SW480 (cell line): ENCODE data around the gene ALKBH3.

Experiments
- DNase-seq: peaks from one replicate; pipeline ENCODE4 v3.0.0-alpha.2; 2016; ENCODE audit warnings: low spot score

Gene ALKBH3

DNA sequence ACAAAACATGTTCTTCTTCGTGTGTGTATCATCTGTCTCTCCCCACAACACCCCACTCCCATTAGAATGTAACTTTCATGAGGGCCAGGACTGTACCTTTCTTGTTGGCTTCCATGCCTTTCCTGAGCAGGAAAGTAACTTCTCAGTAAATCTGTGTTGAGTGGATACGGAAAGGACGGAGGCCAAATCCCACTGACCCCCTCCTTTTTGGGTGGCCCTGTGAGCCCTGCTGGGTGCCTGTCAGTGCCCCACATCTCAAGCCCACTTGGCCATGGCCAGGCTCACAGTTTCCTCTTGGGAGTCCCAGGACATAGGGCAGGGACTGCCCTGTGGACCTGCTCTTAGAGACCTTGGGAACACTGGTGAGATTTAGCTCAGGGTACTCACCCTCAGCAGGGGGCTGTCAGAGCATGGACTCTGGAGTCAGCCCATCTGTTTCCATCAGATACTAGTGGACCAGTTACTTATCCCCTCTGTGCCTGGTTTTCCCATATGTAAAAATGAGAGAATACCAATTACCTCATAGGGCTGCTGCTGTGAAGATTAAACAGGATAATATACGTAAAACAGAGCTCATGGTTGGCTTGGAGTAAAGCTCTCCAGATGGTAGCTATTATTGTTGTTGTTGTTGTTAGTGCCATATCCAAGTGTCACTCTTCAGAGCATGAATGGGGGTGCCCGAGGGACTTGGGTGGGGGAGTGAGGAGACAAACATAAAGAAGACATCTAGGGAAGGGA, 60.8 kb downstream of the ALKBH3 start:
- no peak for DNase-seq

DNA sequence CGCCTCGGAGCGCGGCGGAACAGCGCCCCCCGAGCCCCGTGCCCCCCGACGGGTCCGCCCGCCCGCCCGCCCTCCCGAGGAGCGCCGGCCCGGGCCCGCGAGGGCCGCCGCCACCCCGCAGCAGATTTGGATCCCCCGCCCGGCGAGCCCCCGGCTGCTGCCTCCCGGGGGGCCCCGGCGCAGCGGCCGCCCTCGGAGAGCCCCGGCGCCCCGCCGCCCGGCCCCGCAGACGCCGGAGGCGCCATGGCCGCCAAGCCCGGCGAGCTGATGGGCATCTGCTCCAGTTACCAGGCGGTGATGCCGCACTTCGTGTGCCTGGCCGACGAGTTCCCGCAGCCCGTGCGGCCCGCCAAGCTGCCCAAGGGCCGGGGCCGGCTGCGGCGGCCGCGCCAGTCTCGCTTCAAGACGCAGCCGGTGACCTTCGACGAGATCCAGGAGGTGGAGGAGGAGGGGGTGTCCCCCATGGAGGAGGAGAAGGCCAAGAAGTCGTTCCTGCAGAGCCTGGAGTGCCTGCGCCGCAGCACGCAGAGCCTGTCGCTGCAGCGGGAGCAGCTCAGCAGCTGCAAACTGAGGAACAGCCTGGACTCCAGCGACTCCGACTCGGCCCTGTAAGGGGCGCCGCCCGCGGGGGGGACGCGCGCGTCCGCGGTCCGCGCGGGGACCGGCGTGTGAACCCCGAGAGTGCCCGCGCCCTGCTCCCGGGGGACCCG, 62.2 kb downstream of the ALKBH3 start:
- DNase-seq, result peak; percentile 48

GRCh38 chr11:43943372-43943930, 62.8 kb downstream of the ALKBH3 start:
- peak; percentile 30 for DNase-seq

DNA sequence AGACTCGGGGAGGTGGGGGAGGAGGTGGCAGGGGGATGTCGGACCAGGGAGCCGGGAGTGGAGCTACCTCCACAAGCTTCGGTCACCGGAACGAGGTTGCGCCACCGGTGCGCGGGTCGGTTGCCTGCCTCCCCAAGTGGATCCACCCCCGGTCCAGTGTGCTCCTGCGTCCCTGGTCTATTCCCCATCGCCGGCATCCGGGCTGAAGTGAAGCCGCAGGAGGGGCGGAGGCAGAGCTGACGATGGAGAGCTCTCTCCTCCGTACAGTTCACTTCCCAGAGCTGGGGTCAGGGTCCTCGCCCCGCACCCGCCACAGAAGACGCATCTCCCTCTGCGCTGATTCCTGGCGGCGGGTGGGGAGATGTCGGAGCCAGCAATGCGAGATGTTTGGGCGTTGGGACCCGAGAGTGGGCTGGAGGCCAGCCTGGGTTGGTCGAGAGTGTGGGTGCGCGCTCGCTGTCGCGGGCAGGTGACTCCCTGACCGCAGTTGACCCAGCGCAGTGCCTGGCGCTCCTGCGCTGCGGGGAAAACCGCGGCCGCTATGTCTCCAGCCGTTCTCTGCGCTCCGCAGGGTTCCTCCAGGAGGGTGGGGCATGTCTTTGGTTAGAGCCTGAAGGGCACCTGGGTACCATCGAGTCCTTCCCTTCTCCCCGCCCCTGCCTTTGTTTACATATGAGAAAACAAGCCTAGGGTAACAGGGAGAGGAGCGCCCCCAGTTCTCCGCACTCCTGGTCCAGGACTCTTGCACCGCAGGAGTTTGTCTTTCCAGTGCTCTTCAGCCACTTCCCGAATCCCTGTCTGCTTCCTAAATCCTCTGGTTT, 63.5 kb downstream of the ALKBH3 start:
- peak; percentile 21 for DNase-seq

DNA sequence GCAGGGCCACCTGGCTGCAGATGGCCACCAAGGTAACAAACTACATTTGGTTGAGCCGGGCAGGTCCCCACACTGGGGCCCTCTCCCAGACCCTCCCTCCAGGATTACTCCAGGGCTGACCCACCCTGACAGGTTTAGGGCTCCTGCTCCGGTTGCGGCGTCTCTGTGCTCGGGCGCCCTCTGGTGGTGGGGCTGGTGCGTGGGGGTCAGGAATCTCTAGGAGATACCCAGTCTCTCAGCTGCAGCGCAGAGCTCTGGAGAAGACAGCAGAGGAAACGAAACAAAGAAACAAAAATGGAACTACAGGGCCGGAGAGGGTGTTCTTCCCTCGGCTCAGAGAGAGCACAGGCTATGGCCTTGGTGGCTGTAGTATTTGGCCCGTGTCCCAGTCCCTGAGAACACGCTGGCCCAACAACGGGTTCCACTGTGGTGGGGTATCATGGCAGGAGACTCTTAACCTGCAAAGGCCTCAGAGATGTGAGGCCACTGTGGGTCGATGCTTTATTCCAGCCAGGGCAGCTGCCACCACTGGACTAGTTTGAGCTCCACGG, 64.2 kb downstream of the ALKBH3 start:
- peak; percentile 55 for DNase-seq

DNA sequence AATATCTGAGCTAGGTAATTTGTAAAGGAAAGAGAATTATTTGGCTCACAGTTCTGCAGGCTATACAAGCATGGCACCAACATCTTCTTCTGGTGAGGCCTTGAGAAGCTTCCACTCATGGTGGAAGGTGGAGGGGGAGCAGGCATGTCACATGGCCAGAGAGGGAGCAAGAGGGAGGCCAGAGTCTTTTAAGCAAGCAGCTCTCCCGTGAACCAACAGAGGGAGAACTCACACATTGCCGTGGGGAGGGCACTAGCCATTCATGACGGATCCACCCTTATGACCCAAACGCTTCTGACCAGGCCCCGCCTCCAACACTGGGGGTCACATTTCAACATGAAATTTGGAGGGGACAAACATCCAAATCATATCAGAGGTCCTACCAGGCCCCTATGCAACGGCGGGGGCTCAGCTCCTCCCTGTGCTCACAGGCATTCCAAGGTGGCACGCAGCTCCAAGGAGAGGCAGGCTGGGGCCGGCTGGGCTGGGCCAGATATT, 66.4 kb downstream of the ALKBH3 start:
- DNase-seq, result peak; percentile 26

GRCh38 chr11:43947815-43948214, 67.2 kb downstream of the ALKBH3 start:
- no peak for DNase-seq

DNA sequence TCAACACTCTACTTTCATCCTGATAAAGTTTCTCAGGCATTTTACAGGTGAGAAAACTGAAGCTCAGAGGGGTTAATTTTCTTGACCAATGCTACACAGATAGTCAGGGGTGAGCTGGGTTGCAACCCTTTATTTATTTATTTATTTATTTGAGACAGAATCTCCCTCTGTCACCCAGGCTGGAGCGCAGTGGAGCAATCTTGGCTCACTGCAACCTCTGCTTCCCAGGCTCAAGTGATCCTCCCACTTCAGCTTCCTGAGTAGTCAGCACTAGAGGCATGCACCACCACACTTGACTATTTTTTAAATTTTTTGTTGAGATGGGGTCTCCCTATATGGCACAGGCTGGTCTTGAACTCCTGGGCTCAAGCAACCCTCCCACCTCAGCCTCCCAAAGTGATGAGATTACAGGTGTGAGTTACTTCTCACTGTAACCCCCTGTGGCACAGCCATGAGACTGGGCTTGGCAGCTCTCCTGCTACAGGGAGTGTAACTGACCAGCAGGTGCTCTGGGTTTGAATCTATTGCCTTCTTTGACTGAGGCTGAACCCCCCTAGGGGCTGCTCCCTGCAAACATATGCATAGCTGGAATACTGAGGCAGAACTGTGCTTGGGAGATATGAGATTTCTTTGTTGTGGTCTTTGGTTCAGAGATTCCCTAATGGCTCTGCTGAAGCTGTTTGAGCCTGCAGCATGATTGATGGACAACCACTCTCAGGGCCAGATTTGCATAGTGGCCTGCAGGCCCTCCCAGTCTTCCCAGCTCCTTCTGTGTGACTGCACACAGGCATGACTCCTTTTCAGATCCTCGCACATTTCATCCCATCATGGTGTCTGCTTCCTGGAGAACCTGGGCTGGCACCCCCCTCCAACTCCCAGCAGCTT, 68.0 kb downstream of the ALKBH3 start:
- no peak for DNase-seq

GRCh38 chr11:43950311-43950855, 69.8 kb downstream of the ALKBH3 start:
- no peak for DNase-seq

- DNase-seq, result no peak
Measured at GRCh38 chr11:43951231-43951630, 70.6 kb downstream of the ALKBH3 start.

- no peak for DNase-seq
Measured at GRCh38 chr11:43952020-43952400, 71.4 kb downstream of the ALKBH3 start.

DNA sequence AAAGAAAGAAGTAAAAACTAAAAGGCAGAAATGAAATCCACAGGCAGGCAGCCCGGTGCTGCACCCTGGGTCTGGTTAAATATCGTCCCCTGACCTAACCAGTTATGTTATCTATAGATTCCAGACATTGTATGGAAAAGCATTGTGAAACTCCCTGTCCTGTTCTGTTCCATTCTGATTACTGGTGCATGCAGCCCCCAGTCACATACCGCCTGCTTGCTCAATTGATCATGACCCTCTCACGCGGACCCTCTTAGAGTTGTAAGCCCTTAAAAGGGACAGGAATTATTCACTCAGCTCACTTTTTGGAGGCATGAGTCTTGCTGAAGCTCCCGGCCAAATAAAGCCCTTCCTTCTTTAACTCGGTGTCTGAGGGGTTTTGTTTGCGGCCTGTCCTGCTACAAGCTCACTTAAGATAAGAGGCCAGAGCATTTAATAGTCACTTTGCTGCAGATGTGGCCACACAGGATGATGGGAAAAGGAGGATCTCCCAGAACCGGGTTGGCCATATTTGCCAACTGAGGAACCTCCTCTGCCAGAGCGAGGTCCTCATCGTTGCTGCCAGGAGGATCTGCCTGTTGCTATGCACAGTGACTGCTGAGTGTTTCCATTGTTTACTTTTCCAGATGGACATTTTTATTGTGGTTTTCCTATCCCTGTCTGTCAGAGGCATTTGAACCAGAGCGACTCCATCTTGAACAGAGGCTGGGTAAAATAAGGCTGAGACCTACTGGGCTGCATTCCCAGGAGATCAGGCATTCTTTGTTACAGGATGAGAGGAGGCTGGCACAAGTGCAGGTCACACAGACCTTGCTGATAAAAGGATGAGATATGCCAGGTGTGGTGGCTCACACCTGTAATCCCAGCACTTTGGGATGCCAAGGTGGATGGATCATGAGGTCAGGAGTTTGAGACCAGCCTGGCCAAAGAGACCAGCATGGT, 72.0 kb downstream of the ALKBH3 start:
- no peak for DNase-seq

DNA sequence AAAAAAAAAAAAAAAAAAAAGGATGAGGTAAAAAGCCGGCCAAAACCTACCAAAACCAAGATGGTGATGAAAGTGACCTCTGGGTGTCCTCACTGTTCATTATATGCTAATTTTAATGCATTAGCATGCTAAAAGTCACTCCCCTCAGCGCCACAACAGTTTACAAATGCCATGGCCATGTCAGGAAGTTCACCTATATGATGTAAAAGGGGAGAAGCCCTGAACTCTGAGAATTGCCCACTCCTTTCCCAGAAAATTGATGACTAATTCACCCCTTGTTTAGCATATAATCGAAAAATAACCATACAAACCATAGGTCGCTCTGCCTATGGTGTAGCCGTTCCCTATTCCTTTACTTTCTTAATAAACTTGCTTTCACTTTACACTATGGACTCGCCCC, 72.9 kb downstream of the ALKBH3 start:
- no peak for DNase-seq

DNA sequence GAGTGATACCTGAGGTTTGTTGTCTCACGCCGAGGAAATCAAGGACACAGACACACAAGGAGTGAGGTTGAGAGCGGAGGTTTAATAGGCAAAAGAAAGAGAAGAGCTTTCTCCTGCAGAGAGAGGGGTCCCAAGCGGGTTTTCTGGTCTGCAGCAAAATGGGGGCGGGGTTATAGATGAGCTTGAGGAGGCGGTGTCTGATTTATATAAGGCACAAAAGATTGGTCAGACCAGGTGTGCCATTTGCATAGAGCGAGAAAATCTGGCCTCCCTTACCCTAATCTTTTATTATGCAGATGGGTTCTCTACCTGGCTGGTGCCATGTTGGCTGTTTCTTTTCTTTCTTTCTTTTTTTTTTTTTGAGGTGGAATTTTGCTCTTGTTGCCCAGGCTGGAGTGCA, 73.6 kb downstream of the ALKBH3 start:
- DNase-seq, result no peak

DNA sequence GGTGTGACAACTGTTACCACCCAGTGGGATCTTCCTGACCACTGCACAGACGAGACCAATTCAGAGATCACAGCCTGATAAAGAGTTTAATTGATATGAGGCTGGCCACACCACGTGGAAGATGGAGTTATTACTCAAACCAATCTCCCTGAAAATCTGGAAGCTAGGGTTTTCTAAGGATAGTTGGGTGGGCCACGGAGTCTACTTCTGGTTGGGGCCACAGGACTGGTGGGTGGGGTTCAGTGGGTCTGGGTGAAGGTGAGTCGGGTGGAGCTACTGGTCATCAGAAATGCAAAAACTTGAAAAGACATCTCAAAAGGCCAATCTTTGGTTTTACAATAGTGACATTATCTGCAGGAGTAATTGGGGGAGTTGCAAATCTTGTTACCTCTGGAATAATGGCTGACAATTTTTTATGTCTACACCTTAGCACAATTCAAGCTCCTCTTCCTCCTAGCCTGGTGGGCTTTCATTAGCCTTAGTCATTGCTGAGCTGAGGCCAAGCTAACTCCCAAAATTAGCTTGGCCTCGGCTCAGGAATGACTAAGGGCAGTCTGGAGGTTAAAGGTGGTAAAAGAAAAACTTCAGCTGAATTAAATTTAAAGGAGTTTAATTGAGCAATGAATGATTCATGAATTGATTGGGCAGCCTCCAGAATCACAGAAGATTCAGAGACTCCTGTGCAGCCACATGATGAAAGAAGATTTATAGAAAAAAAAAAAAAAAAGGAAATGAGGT, 74.9 kb downstream of the ALKBH3 start:
- DNase-seq, result no peak

- DNase-seq, result no peak
Measured at GRCh38 chr11:43957571-43957970, 76.9 kb downstream of the ALKBH3 start.

DNA sequence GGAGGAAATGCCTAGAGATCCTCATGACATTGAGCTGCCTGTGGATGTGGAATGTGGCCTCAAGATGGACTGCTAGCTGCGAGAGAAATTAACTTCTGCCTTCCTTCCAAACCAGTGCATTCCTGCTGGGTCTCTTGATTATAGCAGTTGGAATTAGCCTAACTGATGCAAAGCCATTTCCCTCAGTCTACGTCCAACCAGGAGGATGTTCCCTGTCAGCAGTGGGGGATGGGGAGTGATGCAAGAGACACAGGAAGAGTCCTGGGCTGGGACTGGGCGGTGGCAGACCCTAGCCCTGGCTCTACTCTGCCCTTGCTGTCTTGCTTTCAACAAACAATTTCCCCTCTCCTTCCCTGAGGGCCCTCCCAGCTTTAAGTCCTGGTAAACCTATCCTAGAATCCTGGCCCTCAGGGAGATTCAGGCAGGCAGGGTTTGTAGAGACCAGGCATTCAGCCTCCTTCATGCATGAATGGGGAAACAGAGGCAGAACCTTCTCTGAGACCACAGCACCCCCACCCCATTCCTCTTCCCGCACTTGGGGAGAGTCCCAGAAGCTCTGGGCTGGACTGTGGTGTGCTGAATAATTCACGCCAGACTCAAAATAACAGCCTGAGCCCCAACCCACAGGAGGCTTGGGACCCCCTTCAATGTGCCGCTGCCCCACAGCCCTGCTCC, 78.8 kb downstream of the ALKBH3 start:
- DNase-seq, result no peak
